ENCODE results near the gene HERPUD2. TPM values are rescaled to one million over a fixed set of nuclear protein-coding genes. Genes with fewer than 3 reads are reported as not detected.

Gene HERPUD2
- total and polyA plus RNA-seq, 2 of the 4 experiments (the other 2 are of a cell fraction), result 22.2 to 27.2 TPM

- H2AK9ac ChIP-seq (replicated peaks; ENCODE audit: low read depth, low read length, poor library complexity), result no peak overlapping the region
- intact Hi-C loops (cut with micrococcal nuclease), result no loop called here
- TF ChIP-seq CEBPB (IDR thresholded peaks at IDR 0.05; ENCODE audit: low read depth, low read length) (no peak), RAD21 (IDR thresholded peaks at IDR 0.05; ENCODE audit: low read length) (no peak), BHLHE40 (IDR thresholded peaks at IDR 0.05; ENCODE audit: low read depth, low read length) (no peak), FOS (IDR thresholded peaks at IDR 0.05; ENCODE audit: low read depth, low read length) (no peak), POLR2A (IDR thresholded peaks at IDR 0.05; ENCODE audit: low read depth, low read length) (no peak), ELK1 (IDR thresholded peaks at IDR 0.05; ENCODE audit: borderline replicate concordance, low read depth, low read length) (no peak), MXI1 (IDR thresholded peaks at IDR 0.05; ENCODE audit: borderline replicate concordance, low read depth, low read length) (no peak), USF2 (IDR thresholded peaks at IDR 0.05; ENCODE audit: low read depth, low read length) (no peak), SMC3 (IDR thresholded peaks at IDR 0.05; ENCODE audit: low read depth, low read length) (no peak), NFE2L2 (IDR thresholded peaks at IDR 0.05; ENCODE audit: low read depth, low read length) (no peak), CTCF (conservative IDR thresholded peaks at IDR 0.05; ENCODE audit: low read depth, low read length) (no peak), MAZ (IDR thresholded peaks at IDR 0.05; ENCODE audit: borderline replicate concordance, low read depth, low read length) (no peak), MAFK (IDR thresholded peaks at IDR 0.05; ENCODE audit: low read depth, low read length) (no peak), RCOR1 (IDR thresholded peaks at IDR 0.05; ENCODE audit: insufficient replicate concordance, low read length) (no peak), RFX5 (IDR thresholded peaks at IDR 0.05; ENCODE audit: low read depth, low read length) (no peak), CHD1 (IDR thresholded peaks at IDR 0.05; ENCODE audit: low read depth, low read length) (no peak)
- H2BK5ac ChIP-seq (ENCODE audit: low read depth, low read length, poor library complexity, severe bottlenecking), result no peak overlapping the region
- H3K4me3 ChIP-seq (ENCODE audit: insufficient read depth, low read depth, low read length), result no peak overlapping the region
- no peak overlapping the region for H3K56ac ChIP-seq (ENCODE audit: extremely low read depth, insufficient read depth, low read length)
- ChIA-PET POLR2A (ENCODE audit: unreplicated experiment) (no interaction called here), CTCF (no interaction called here)
- no peak overlapping the region for H4K5ac ChIP-seq (ENCODE audit: low read depth, low read length)
- no CpG with 5 or more reads among the region's 2 CpGs for WGBS, 2 experiments (ENCODE audit: extremely low coverage in 2 of 2, insufficient read length in 1 of 2)
- H3K9me3 ChIP-seq (ENCODE audit: control insufficient read depth, insufficient read depth, low read length), result no peaks in the 10 kb centered on the region
- H3K4me2 ChIP-seq (ENCODE audit: low read depth, low read length), result no peak overlapping the region
- H4K8ac ChIP-seq (ENCODE audit: low read depth in 2 of 2, low read length in 2 of 2), result no peak overlapping the region
- H3K79me1 ChIP-seq (ENCODE audit: low read depth in 1 of 2, low read length in 2 of 2), result peaks cover 12 to 20% of the 10 kb centered on the region in 2 experiments
- no peak overlapping the region for H3K14ac ChIP-seq (replicated peaks; ENCODE audit: low read depth, low read length)
- no peak overlapping the region for H3K9ac ChIP-seq (ENCODE audit: low read depth, low read length)
- H4K20me1 ChIP-seq (ENCODE audit: insufficient read depth, low read length), result peaks cover 14% of the 10 kb centered on the region; the same call in 1 of the 2 replicates
- H2BK20ac ChIP-seq (ENCODE audit: low read depth, low read length), result no peak overlapping the region
- H3K36me3 ChIP-seq (ENCODE audit: control insufficient read depth, insufficient read depth, low read length), result peaks cover 3% of the 10 kb centered on the region; the same call in 1 of the 2 replicates
- DNase-seq, result no peak
- no peaks in the 10 kb centered on the region for H3K4me1 ChIP-seq (ENCODE audit: control insufficient read depth, insufficient read depth, low read length)
- H2BK15ac ChIP-seq (ENCODE audit: low read depth, low read length), result no peak overlapping the region
- H2AFZ ChIP-seq (replicated peaks; ENCODE audit: low read length, poor library complexity), result no peak overlapping the region
- H3K27me3 ChIP-seq (ENCODE audit: control insufficient read depth, insufficient read depth, low read length), result no peaks in the 10 kb centered on the region
- H2BK120ac ChIP-seq (ENCODE audit: low read depth, low read length), result no peak overlapping the region
- no peak overlapping the region for H3K18ac ChIP-seq (ENCODE audit: low read depth, low read length)
- no peak overlapping the region for H3K27ac ChIP-seq (ENCODE audit: insufficient read depth, low read length)
- H3K23ac ChIP-seq (ENCODE audit: low read depth, low read length), result no peak overlapping the region
- no peak for ATAC-seq (ENCODE audit: low read depth)
- no peak overlapping the region for H2AK5ac ChIP-seq (ENCODE audit: low read depth, low read length)
- no TSS peak for BruUV-seq (replicated peaks)
- in situ Hi-C loops (cut with MboI; ENCODE audit: low sequenced_read_pairs), result no loop called here
- no peaks in the 10 kb centered on the region for H3K9me1 ChIP-seq (ENCODE audit: insufficient read depth, low read length)
- dilution Hi-C loops (cut with HindIII; ENCODE audit: low sequenced_read_pairs, unreplicated experiment), result no loop called here
- no peak overlapping the region for H3K4ac ChIP-seq (ENCODE audit: low read depth, low read length)
- H4K91ac ChIP-seq (ENCODE audit: insufficient read depth, low read depth, low read length), result no peak overlapping the region
Measured at GRCh38 chr7:35657125-35657524, 37.8 kb downstream of the HERPUD2 start.
